SK-N-SH treated with all-trans-retinoic acid at 6 μM for 48 hours (cell line): ENCODE data around the gene ALKAL2.

Source experiments
- ARNTL ChIP-seq: fragments of 450-650 bp; formaldehyde crosslinking; IDR thresholded peaks from 2 replicates; pipeline ENCODE4 v1.5.0; 2020; ENCODE audit warnings: low read depth, mild to moderate bottlenecking, moderate library complexity, borderline replicate concordance
- BACH2 ChIP-seq: fragments of 250-450 bp; sonication (Bioruptor Pico); IDR thresholded peaks from 2 replicates; pipeline ENCODE4 v1.9.0; 2021; ENCODE audit warnings: mild to moderate bottlenecking, borderline replicate concordance
- CSDC2 ChIP-seq: fragments of 250-450 bp; sonication (Bioruptor Pico); IDR thresholded peaks from 2 replicates; pipeline ENCODE4 v1.5.0; 2020; ENCODE audit warnings: mild to moderate bottlenecking, moderate library complexity
- GLIS3 ChIP-seq: fragments of 250-450 bp; sonication (Bioruptor Pico); IDR thresholded peaks from 2 replicates; pipeline ENCODE4 v1.5.0; 2020; ENCODE audit warnings: mild to moderate bottlenecking, moderate library complexity
- ISL1 ChIP-seq: fragments of 250-450 bp; sonication (Bioruptor Pico); IDR thresholded peaks from 2 replicates; pipeline ENCODE4 v2.1.2; 2022; ENCODE audit warnings: mild to moderate bottlenecking, moderate library complexity
- SNAI2 ChIP-seq: fragments of 250-450 bp; sonication (Bioruptor Pico); IDR thresholded peaks from 2 replicates; pipeline ENCODE4 v1.5.0; 2020; ENCODE audit warnings: mild to moderate bottlenecking, moderate library complexity
- ZFP3 ChIP-seq: fragments of 250-450 bp; sonication (Bioruptor Pico); IDR thresholded peaks from 2 replicates; pipeline ENCODE4 v1.5.0; 2020; ENCODE audit warnings: mild to moderate bottlenecking, moderate library complexity
- ZFP30 ChIP-seq: fragments of 450-650 bp; formaldehyde crosslinking; IDR thresholded peaks from 2 replicates; pipeline ENCODE4 v1.5.0; 2022; ENCODE audit warnings: mild to moderate bottlenecking, moderate library complexity
- TF ChIP-seq, protein P1 (sequence below): fragments of 250-450 bp; sonication (Bioruptor Pico); IDR thresholded peaks from 2 replicates; pipeline ENCODE4 v1.5.1; 2020; ENCODE audit warnings: low read depth, mild to moderate bottlenecking, moderate library complexity
- TF ChIP-seq, protein P2 (sequence below): fragments of 250-450 bp; sonication (Bioruptor Pico); IDR thresholded peaks from 2 replicates; pipeline ENCODE4 v1.8.0; 2020; ENCODE audit warnings: mild to moderate bottlenecking, moderate library complexity, borderline replicate concordance

DNA sequence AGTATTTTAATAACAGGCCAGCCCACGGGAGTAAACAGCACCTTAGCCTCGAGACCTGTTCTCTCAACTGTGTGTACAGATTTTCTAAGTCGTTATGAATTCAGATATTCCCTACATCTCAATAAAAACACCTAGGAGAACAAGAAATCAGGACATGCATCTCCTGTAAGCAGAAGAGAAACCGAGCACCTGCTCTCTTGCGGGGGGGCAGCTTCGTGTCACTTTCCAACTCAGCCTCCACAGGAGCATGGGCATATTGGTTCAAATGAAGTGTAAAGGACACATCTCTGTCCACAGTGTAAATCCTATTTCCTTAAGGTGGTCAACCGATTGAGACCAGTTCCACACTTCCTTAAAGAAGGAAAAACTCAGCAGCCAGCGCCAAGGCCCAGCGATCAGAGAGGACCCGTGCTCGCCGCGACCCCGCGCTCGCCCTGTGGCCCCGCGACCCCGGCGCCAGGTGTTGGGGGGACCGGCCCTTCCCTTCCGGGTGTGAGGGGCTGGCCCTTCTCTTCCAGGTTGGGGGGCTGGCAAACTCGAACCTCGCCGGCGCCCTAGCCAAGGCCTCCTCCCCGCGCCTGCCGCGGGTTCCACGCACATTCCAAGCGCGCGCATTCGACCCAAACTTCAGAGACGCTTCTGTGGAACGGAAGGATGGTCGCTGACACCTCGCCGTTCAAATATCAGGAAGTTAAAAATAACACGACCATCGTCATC, 24.7 kb downstream of the ALKAL2 start:
- TF ChIP-seq BACH2: no peak
- TF ChIP-seq ARNTL: no peak
- TF ChIP-seq, protein P1, sequence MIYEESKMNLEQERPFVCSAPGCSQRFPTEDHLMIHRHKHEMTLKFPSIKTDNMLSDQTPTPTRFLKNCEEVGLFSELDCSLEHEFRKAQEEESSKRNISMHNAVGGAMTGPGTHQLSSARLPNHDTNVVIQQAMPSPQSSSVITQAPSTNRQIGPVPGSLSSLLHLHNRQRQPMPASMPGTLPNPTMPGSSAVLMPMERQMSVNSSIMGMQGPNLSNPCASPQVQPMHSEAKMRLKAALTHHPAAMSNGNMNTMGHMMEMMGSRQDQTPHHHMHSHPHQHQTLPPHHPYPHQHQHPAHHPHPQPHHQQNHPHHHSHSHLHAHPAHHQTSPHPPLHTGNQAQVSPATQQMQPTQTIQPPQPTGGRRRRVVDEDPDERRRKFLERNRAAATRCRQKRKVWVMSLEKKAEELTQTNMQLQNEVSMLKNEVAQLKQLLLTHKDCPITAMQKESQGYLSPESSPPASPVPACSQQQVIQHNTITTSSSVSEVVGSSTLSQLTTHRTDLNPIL: no peak
- TF ChIP-seq, protein P2, sequence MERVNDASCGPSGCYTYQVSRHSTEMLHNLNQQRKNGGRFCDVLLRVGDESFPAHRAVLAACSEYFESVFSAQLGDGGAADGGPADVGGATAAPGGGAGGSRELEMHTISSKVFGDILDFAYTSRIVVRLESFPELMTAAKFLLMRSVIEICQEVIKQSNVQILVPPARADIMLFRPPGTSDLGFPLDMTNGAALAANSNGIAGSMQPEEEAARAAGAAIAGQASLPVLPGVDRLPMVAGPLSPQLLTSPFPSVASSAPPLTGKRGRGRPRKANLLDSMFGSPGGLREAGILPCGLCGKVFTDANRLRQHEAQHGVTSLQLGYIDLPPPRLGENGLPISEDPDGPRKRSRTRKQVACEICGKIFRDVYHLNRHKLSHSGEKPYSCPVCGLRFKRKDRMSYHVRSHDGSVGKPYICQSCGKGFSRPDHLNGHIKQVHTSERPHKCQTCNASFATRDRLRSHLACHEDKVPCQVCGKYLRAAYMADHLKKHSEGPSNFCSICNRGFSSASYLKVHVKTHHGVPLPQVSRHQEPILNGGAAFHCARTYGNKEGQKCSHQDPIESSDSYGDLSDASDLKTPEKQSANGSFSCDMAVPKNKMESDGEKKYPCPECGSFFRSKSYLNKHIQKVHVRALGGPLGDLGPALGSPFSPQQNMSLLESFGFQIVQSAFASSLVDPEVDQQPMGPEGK (CRISPR knock-in tag): no peak
- TF ChIP-seq ZFP3 (CRISPR knock-in tag): no peak
- no peak for TF ChIP-seq SNAI2 (CRISPR knock-in tag)
- TF ChIP-seq ZFP30 (CRISPR knock-in tag): no peak
- TF ChIP-seq CSDC2 (CRISPR knock-in tag): no peak
- no peak for TF ChIP-seq ISL1
- no peak for TF ChIP-seq GLIS3 (CRISPR knock-in tag)
